Fibroblast of lung (primary cell): ENCODE results near the gene CCDC69. TPM values are rescaled to one million over a fixed set of nuclear protein-coding genes. Genes with fewer than 3 reads are reported as not detected.

ENCODE experiments used
- DNase-seq, 2 donors: peaks; one replicate each; pipeline versions ENCODE4 v3.0.0 to v3.0.0-alpha.2; 2010; ENCODE audit warnings: low read depth in 2 of 2
- H2AFZ ChIP-seq: 2 replicates; pipeline ENCODE4 v1.5.1; 2012; ENCODE audit warnings: low read length, control low read depth, inconsistent platforms
- H3K27ac ChIP-seq: 2 replicates; pipeline ENCODE4 v1.5.1; 2011; ENCODE audit warnings: low read length, control low read depth; ENCODE audit not compliant: insufficient read depth
- H3K27me3 ChIP-seq: 2 replicates; pipeline ENCODE4 v1.5.1; 2011; ENCODE audit warnings: mild to moderate bottlenecking, low read length; ENCODE audit not compliant: control insufficient read depth, insufficient read depth
- H3K36me3 ChIP-seq: 2 replicates; pipeline ENCODE4 v1.5.1; 2011; ENCODE audit warnings: low read length; ENCODE audit not compliant: control insufficient read depth, insufficient read depth
- H3K4me1 ChIP-seq: 2 replicates; pipeline ENCODE4 v1.5.1; 2011; ENCODE audit warnings: low read length; ENCODE audit not compliant: control insufficient read depth, insufficient read depth; ENCODE audit errors: extremely low read depth
- H3K4me2 ChIP-seq: 2 replicates; pipeline ENCODE4 v1.5.1; 2011; ENCODE audit warnings: low read length, control low read depth; ENCODE audit not compliant: insufficient read depth; ENCODE audit errors: extremely low read depth
- H3K4me3 ChIP-seq, 4 experiments: fragments of 200-600 bp in 1 of 4; sonication (generic) in 1 of 4; replicated peaks in 1 of 4; 2 replicates each; pipeline ENCODE4 v1.5.1; 2011 to 2016; ENCODE audit warnings: low read length in 4 of 4, low read depth in 3 of 4, mild to moderate bottlenecking in 3 of 4, control low read depth in 2 of 4, inconsistent platforms in 1 of 4, mixed read lengths in 1 of 4; ENCODE audit not compliant: insufficient read depth in 1 of 4; ENCODE audit errors: control extremely low read depth in 1 of 4
- H3K79me2 ChIP-seq: 2 replicates; pipeline ENCODE4 v1.5.1; 2012; ENCODE audit warnings: mild to moderate bottlenecking, low read length, inconsistent platforms; ENCODE audit not compliant: control insufficient read depth, insufficient read depth
- H3K9ac ChIP-seq: 2 replicates; pipeline ENCODE4 v1.5.1; 2011; ENCODE audit warnings: mild to moderate bottlenecking, low read length, control low read depth; ENCODE audit not compliant: insufficient read depth
- H3K9me3 ChIP-seq: 2 replicates; pipeline ENCODE4 v1.5.1; 2012; ENCODE audit warnings: low read depth, low read length; ENCODE audit not compliant: control insufficient read depth, insufficient read depth
- H4K20me1 ChIP-seq: 2 replicates; pipeline ENCODE4 v1.5.1; 2011; ENCODE audit warnings: low read length; ENCODE audit not compliant: control insufficient read depth, insufficient read depth; ENCODE audit errors: extremely low read depth
- EZH2 ChIP-seq: IDR thresholded peaks from 2 replicates; pipeline ENCODE4 v1.5.1; 2012; ENCODE audit warnings: low read length, control low read depth, mild to moderate bottlenecking; ENCODE audit errors: missing control alignments
- polyA plus RNA-seq, 2 donors: library from polyadenylated mRNA; depleted of rRNA in 1 of 2; stranded (reverse) in 1 of 2; unstranded in 1 of 2; fragments of >200 nt; gene quantifications; 2 replicates each; pipeline ENCODE4 v1.2.1, GENCODE V29; 2011 to 2012; ENCODE audit warnings: missing spikeins in 1 of 2
- total RNA-seq: library from RNA; depleted of rRNA; stranded (reverse); fragments of >200 nt; gene quantifications from 2 replicates; pipeline ENCODE4 v1.2.1, GENCODE V29; 2014
- TF ChIP-seq, protein P1 (sequence below), 2 donors: IDR thresholded peaks in 1 of 2; conservative IDR thresholded peaks in 1 of 2; 1 replicate in 1 of 2; 2 replicates in 1 of 2; pipeline ENCODE4 v1.5.1; 2011 to 2012; ENCODE audit warnings: low read length in 2 of 2, control low read depth in 1 of 2, inconsistent platforms in 1 of 2, low read depth in 1 of 2, mild to moderate bottlenecking in 1 of 2

Gene CCDC69
- total and polyA plus RNA-seq, 2 donors (not counting 1 experiment from before 2014, with no cell fraction given), result 1.5 to 4.0 TPM

DNA sequence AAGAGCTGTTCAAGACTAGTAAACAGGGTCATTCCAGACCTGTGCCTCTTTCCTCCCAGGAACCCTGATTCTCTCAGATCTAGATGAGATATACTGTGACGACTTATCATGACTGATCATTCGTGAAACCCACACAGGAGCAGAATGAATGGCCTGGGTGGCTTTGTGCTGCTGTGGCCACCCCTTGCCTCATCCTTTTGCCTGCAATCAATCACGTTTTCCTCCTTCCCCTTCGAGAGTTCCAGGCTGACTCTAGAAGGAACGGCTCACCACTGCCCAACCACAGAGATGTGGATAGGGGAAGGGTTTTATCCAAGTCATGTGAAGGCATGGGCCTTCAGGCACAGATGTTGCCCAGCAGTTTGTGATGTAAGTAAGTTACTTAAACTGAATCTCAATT, 72.1 kb downstream of the CCDC69 start:
- Histone ChIP-seq H3K79me2 (peaks cover 99% of the 10 kb centered on the region), H2AFZ (no peak overlapping the region), H3K27me3 (no peaks in the 10 kb centered on the region), H3K36me3 (peaks cover 4% of the 10 kb centered on the region), H3K4me1 (peaks cover 40% of the 10 kb centered on the region), H3K27ac (peak overlapping the region; percentile 72), H4K20me1 (peaks cover 7% of the 10 kb centered on the region), H3K9ac (no peak overlapping the region), H3K4me3 (no peak overlapping the region), H3K9me3 (no peaks in the 10 kb centered on the region), H3K4me2 (peak overlapping the region; percentile 28)
- peak; percentile 47 to 57 for DNase-seq
- TF ChIP-seq, protein P1, sequence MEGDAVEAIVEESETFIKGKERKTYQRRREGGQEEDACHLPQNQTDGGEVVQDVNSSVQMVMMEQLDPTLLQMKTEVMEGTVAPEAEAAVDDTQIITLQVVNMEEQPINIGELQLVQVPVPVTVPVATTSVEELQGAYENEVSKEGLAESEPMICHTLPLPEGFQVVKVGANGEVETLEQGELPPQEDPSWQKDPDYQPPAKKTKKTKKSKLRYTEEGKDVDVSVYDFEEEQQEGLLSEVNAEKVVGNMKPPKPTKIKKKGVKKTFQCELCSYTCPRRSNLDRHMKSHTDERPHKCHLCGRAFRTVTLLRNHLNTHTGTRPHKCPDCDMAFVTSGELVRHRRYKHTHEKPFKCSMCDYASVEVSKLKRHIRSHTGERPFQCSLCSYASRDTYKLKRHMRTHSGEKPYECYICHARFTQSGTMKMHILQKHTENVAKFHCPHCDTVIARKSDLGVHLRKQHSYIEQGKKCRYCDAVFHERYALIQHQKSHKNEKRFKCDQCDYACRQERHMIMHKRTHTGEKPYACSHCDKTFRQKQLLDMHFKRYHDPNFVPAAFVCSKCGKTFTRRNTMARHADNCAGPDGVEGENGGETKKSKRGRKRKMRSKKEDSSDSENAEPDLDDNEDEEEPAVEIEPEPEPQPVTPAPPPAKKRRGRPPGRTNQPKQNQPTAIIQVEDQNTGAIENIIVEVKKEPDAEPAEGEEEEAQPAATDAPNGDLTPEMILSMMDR (conservative IDR thresholded peaks at IDR 0.05 in 1 of 2, IDR thresholded peaks at IDR 0.05 in 1 of 2; ENCODE audit: low read depth in 1 of 2, low read length in 2 of 2), result no peak
- no peak for TF ChIP-seq EZH2

DNA sequence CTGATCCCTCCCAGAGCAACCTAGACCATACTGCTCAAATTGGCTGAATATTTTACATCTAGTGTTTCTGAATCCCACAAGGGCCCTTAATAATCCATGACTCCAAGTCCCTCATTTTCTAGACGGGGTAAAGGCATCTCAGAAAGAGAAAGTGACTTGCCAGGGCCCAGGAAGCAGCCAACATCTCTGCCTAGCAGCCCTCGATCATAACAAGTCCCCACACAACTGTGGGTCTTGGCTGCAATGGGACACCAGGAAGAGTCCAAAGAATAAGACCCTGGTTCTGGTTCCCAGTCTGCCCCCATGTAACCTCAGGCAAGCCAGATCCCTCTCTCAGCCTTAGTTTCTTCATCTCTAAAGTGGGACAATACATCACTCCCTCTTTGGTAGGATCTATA, 72.6 kb downstream of the CCDC69 start:
- no peak for TF ChIP-seq EZH2
- TF ChIP-seq, protein P1 (conservative IDR thresholded peaks at IDR 0.05 in 1 of 2, IDR thresholded peaks at IDR 0.05 in 1 of 2; ENCODE audit: low read depth in 1 of 2, low read length in 2 of 2), result no peak
- Histone ChIP-seq H4K20me1 (peaks cover 7% of the 10 kb centered on the region), H2AFZ (no peak overlapping the region), H3K27me3 (no peaks in the 10 kb centered on the region), H3K9ac (no peak overlapping the region), H3K4me1 (peaks cover 40% of the 10 kb centered on the region), H3K4me3 (peak overlapping the region in 2 of 4 experiments; percentile 9 to 13), H3K4me2 (peak overlapping the region; percentile 28), H3K9me3 (no peaks in the 10 kb centered on the region), H3K36me3 (peaks cover 4% of the 10 kb centered on the region), H3K27ac (peak overlapping the region; percentile 72), H3K79me2 (peaks cover 99% of the 10 kb centered on the region)
- no peak for DNase-seq

DNA sequence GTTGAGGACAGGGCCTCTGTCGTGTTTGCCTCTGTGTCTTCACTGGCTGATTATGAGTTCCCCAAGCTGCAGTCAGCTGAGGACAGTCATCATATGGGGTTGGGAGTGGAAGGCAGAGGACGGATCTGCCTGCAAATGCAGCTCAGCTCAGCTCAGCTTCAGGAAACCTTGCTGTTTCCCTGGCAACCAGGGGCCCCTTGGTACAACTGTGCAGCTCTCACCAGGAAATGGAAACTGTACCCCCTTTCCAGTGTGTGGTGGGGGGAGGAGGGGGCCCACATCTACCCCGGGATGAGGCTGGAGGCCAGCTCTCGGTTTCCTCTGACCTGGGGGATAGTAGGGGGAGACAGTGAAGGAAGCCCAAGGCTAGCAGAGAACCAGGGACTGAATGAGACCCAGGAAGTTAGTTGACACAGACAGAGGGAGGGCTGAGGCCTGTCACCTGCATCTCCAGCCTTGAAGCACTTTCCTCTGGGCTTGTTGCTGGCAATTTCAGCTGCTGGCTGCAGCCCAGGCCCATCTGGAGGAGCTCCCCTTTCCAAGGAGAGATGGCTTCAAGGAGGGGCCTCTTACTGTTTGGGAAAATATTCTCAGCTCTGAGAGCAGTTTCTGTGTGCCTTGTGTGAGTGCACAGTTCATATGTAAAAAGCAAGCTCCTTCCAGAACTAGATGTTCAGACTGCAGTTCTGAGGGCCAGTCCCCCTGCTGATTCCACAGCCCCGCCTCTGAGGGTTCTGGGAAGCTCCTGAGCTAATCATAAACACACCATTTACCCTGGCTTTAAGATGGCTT, 73.2 kb downstream of the CCDC69 start:
- DNase-seq, result peak; percentile 21 to 74
- Histone ChIP-seq H3K27ac (peak overlapping the region; percentile 72), H3K4me3 (peak overlapping the region in 1 of 4 experiments; percentile 25), H2AFZ (no peak overlapping the region), H4K20me1 (peaks cover 7% of the 10 kb centered on the region), H3K27me3 (no peaks in the 10 kb centered on the region), H3K9ac (no peak overlapping the region), H3K79me2 (peaks cover 99% of the 10 kb centered on the region), H3K4me2 (peak overlapping the region; percentile 49), H3K4me1 (peaks cover 40% of the 10 kb centered on the region), H3K36me3 (peaks cover 4% of the 10 kb centered on the region), H3K9me3 (no peaks in the 10 kb centered on the region)
- no peak for TF ChIP-seq EZH2
- TF ChIP-seq, protein P1 (conservative IDR thresholded peaks at IDR 0.05 in 1 of 2, IDR thresholded peaks at IDR 0.05 in 1 of 2; ENCODE audit: low read depth in 1 of 2, low read length in 2 of 2), result no peak
